GM12874 (cell line): Measurements from ENCODE around the gene C5.

Experiments used
- CTCF ChIP-seq: IDR thresholded peaks from 2 replicates; pipeline ENCODE4 v1.5.1; 2011; ENCODE audit warnings: low read depth, mild to moderate bottlenecking, control low read depth, low read length, moderate library complexity; ENCODE audit not compliant: insufficient read depth

The C5 gene

GRCh38 chr9:120919843-120920805, 130.0 kb downstream of the C5 start:
- no peak for TF ChIP-seq CTCF

- no peak for TF ChIP-seq CTCF
Observed at GRCh38 chr9:120918931-120919842, 130.9 kb downstream of the C5 start.

GRCh38 chr9:120917929-120918762, 131.9 kb downstream of the C5 start:
- TF ChIP-seq CTCF = no peak

- no peak for TF ChIP-seq CTCF
Observed at GRCh38 chr9:120916991-120917880, 132.8 kb downstream of the C5 start.

GRCh38 chr9:120916588-120916987, 133.5 kb downstream of the C5 start:
- no peak for TF ChIP-seq CTCF

- TF ChIP-seq CTCF = no peak
Observed at GRCh38 chr9:120915854-120916470, 134.1 kb downstream of the C5 start.
